Common myeloid progenitor, CD34-positive (primary cell): ENCODE results near the gene ATP5ME.

Experiments used
- CTCF ChIA-PET: fragments of 350-600 bp; sonication (Branson Sonifier 250); formaldehyde crosslinking; loops from one replicate; lab custom pipeline; 2021; ENCODE audit warnings: antibody characterized with exemption; lab: Charles Lee
- POLR2A ChIA-PET: fragments of 350-600 bp; sonication (Branson Sonifier 250); formaldehyde crosslinking; loops from one replicate; lab custom pipeline; 2021; ENCODE audit warnings: antibody characterized with exemption; lab: Charles Lee
- DNase-seq, 3 donors: peaks; one replicate each; pipeline versions ENCODE4 v3.0.0 to v3.0.0-alpha.2; 2013
- H3K27ac ChIP-seq, 2 experiments: 1 replicate in 1 of 2; 2 replicates in 1 of 2; pipeline ENCODE4 v1.7.0; 2013; ENCODE audit warnings: inconsistent platforms in 2 of 2, low read length in 2 of 2, mild to moderate bottlenecking in 2 of 2, low read depth in 1 of 2, moderate library complexity in 1 of 2; ENCODE audit not compliant: severe bottlenecking in 2 of 2, insufficient read depth in 1 of 2, poor library complexity in 1 of 2
- H3K27me3 ChIP-seq, 5 experiments: replicated peaks in 2 of 5; 1 replicate in 3 of 5; 2 replicates in 2 of 5; pipeline versions ENCODE4 v1.6.1 to v1.7.0; 2013; ENCODE audit warnings: low read length in 4 of 5, mild to moderate bottlenecking in 2 of 5, moderate library complexity in 2 of 5, inconsistent platforms in 1 of 5; ENCODE audit not compliant: insufficient read depth in 5 of 5, control insufficient read depth in 4 of 5
- H3K36me3 ChIP-seq, 4 experiments: 1 replicate in 2 of 4; 2 replicates in 2 of 4; pipeline versions ENCODE4 v1.6.1 to v1.7.0; 2013; ENCODE audit warnings: low read length in 3 of 4, control low read depth in 1 of 4, mild to moderate bottlenecking in 1 of 4; ENCODE audit not compliant: control insufficient read depth in 4 of 4, insufficient read depth in 4 of 4
- H3K4me1 ChIP-seq, 4 experiments: 1 replicate in 3 of 4; 2 replicates in 1 of 4; pipeline versions ENCODE4 v1.6.1 to v1.7.1; 2013; ENCODE audit warnings: low read length in 3 of 4, mild to moderate bottlenecking in 3 of 4, control low read depth in 1 of 4, inconsistent platforms in 1 of 4, moderate library complexity in 1 of 4; ENCODE audit not compliant: control insufficient read depth in 4 of 4, insufficient read depth in 4 of 4; ENCODE audit errors: control extremely low read depth in 1 of 4
- H3K4me3 ChIP-seq, 7 experiments: 1 replicate in 4 of 7; 2 replicates in 3 of 7; pipeline versions ENCODE4 v1.5.1 to v1.7.0; 2013; ENCODE audit warnings: mild to moderate bottlenecking in 7 of 7, low read length in 6 of 7, moderate library complexity in 6 of 7, inconsistent platforms in 2 of 7, low read depth in 2 of 7, control low read depth in 1 of 7; ENCODE audit not compliant: insufficient read depth in 4 of 7, control insufficient read depth in 1 of 7; ENCODE audit errors: extremely low read depth in 1 of 7
- H3K9me3 ChIP-seq, 5 experiments: 1 replicate in 4 of 5; 2 replicates in 1 of 5; pipeline versions ENCODE4 v1.6.1 to v1.7.1; 2013; ENCODE audit warnings: low read length in 4 of 5, mild to moderate bottlenecking in 2 of 5, inconsistent platforms in 1 of 5, low read depth in 1 of 5, moderate library complexity in 1 of 5; ENCODE audit not compliant: control insufficient read depth in 4 of 5, insufficient read depth in 2 of 5; ENCODE audit errors: control extremely low read depth in 1 of 5
- WGBS: methylation state at CpG from one replicate; pipeline ENCODE4 v1.1.5; 2013; ENCODE audit not compliant: insufficient coverage; 5-methylcytosine and 5-hydroxymethylcytosine counted together

Gene ATP5ME

GRCh38 chr4:628821-629635 is 45.0 kb downstream of the ATP5ME start:
- ChIA-PET POLR2A (no interaction called here), CTCF (no interaction called here)
- WGBS = 85% methylated on average over 19 of the region's 27 CpGs
- H3K4me3 ChIP-seq = no peak overlapping the region
- no peak for DNase-seq
- H3K4me1 ChIP-seq = peaks cover 0 to 4% (median 0%) of the 10 kb centered on the region in 4 experiments
- H3K9me3 ChIP-seq = peaks cover 0 to 12% (median 6%) of the 10 kb centered on the region in 5 experiments
- no peak overlapping the region for H3K27ac ChIP-seq
- no peaks in the 10 kb centered on the region for H3K36me3 ChIP-seq
- H3K27me3 ChIP-seq = peaks cover 0 to 16% (median 3%) of the 10 kb centered on the region in 5 experiments

- no peak overlapping the region for H3K4me3 ChIP-seq
- H3K27me3 ChIP-seq = peaks cover 0 to 18% (median 3%) of the 10 kb centered on the region in 5 experiments
- H3K27ac ChIP-seq = no peak overlapping the region
- 100% methylated on average over 5 of the region's 17 CpGs for WGBS
- POLR2A ChIA-PET = no interaction called here
- peaks cover 0 to 12% (median 6%) of the 10 kb centered on the region in 5 experiments for H3K9me3 ChIP-seq
- CTCF ChIA-PET = no interaction called here
- no peak for DNase-seq
- no peaks in the 10 kb centered on the region for H3K36me3 ChIP-seq
- H3K4me1 ChIP-seq = peaks cover 0 to 4% (median 0%) of the 10 kb centered on the region in 4 experiments
These were observed 45.8 kb downstream of the ATP5ME start for GRCh38 chr4:628311-628741.

DNA sequence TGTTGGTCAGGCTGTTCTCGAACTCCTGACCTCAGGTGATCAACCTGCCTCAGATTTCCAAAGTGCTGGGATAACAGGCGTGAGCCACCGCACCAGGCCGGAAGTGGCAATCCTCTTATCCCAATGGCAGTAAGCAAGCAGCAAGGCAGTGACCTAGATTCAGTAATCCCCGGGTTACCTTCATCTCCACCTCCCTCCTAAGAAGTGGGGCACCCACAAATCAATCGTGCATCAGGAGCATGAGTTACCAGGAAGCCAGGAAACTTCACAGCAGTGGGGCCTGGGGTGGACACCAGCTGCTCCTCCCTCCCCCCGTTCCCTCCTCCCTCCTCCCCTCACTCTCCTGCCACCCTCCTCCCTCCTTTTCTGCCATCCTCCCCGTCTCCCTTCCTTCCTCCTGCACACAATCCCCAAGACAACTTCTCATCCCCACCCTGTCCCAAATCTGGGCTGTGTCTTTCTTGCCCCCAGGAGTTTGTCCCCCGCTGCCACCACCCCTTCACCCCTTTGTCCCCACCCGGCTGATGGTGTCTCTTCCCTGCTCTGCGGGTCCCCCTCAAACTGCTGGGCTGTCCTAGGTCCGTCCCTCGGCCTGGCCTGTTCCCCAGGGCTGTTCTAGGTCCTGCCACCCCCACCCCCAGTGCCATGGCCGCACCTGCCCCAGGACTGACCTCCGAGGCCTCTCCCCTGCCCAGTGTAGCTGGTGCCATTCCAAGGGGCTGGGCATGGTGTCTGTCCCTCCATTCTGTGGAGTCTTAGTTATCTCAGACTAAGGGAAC is 46.5 kb downstream of the ATP5ME start:
- Histone ChIP-seq H3K27me3 (peaks cover 0 to 19% (median 3%) of the 10 kb centered on the region in 5 experiments), H3K36me3 (no peaks in the 10 kb centered on the region), H3K27ac (no peak overlapping the region), H3K9me3 (peaks cover 0 to 10% (median 0%) of the 10 kb centered on the region in 5 experiments), H3K4me3 (no peak overlapping the region), H3K4me1 (peaks cover 0 to 4% (median 0%) of the 10 kb centered on the region in 4 experiments)
- POLR2A ChIA-PET = no interaction called here
- no peak for DNase-seq
- CTCF ChIA-PET = no interaction called here
- WGBS = 88% methylated on average over 11 of the region's 15 CpGs

- no peak for DNase-seq
- peaks cover 0 to 2% (median 0%) of the 10 kb centered on the region in 5 experiments for H3K9me3 ChIP-seq
- peaks cover 0 to 4% (median 0%) of the 10 kb centered on the region in 4 experiments for H3K4me1 ChIP-seq
- CTCF ChIA-PET = no interaction called here
- no peak overlapping the region for H3K4me3 ChIP-seq
- no peaks in the 10 kb centered on the region for H3K36me3 ChIP-seq
- peaks cover 0 to 19% (median 3%) of the 10 kb centered on the region in 5 experiments for H3K27me3 ChIP-seq
- WGBS = 89% methylated on average over 13 of the region's 20 CpGs
- no peak overlapping the region for H3K27ac ChIP-seq
- POLR2A ChIA-PET = no interaction called here
These were observed 47.6 kb downstream of the ATP5ME start for GRCh38 chr4:626201-627091.

- CTCF ChIA-PET = no interaction called here
- DNase-seq = no peak
- Histone ChIP-seq H3K4me1 (peaks cover 0 to 4% (median 0%) of the 10 kb centered on the region in 4 experiments), H3K4me3 (no peak overlapping the region), H3K36me3 (no peaks in the 10 kb centered on the region), H3K9me3 (no peaks in the 10 kb centered on the region), H3K27ac (no peak overlapping the region), H3K27me3 (peaks cover 0 to 24% (median 3%) of the 10 kb centered on the region in 5 experiments)
- 97% methylated on average over 39 of the region's 39 CpGs for WGBS
- POLR2A ChIA-PET = no interaction called here
These were observed 48.4 kb downstream of the ATP5ME start for GRCh38 chr4:625631-626161.

- H3K27ac ChIP-seq = no peak within 1 kb of the TSS
- no peaks in the 10 kb centered on the region for H3K36me3 ChIP-seq
- H3K27me3 ChIP-seq = peaks cover 0 to 25% (median 3%) of the 10 kb centered on the region in 5 experiments
- no peak for DNase-seq
- POLR2A ChIA-PET = no interaction called here
- H3K4me1 ChIP-seq = peaks cover 0 to 4% (median 0%) of the 10 kb centered on the region in 4 experiments
- H3K4me3 ChIP-seq = no peak within 1 kb of the TSS
- CTCF ChIA-PET = interaction anchor here (0.6 kb wide), 1 partner anchor 16 kb away, joined by 3 read pairs; no protein-coding TSS in a partner anchor
- WGBS = 92% methylated on average over 20 of the region's 21 CpGs
- no peaks in the 10 kb centered on the region for H3K9me3 ChIP-seq
These were observed 49.1 kb downstream of the ATP5ME start, which contains the start of gene PDE6B for GRCh38 chr4:624705-625590. Gene PDE6B, plus strand, starts transcription at chr4:625573. Its CDS starts 54 bp downstream, at chr4:625627.
